ENCODE measurements around the gene FGF7.
A peak's percentile ranks its signal among the peaks of the same experiment; 100 is the strongest.
"Not testable (repeated sequence)": the region's sequence is repeated elsewhere in the genome, so short reads cannot be mapped to it uniquely, and the experiment has no call there.

Gene FGF7

GRCh38 chr15:49439678-49440395 is 16.8 kb downstream of the FGF7 start:
- no peak for DNase-seq

GRCh38 chr15:49441356-49441755 is 18.3 kb downstream of the FGF7 start:
- no peak for DNase-seq

- no peak for DNase-seq
Measured at GRCh38 chr15:49441816-49442215, 18.8 kb downstream of the FGF7 start.

DNA sequence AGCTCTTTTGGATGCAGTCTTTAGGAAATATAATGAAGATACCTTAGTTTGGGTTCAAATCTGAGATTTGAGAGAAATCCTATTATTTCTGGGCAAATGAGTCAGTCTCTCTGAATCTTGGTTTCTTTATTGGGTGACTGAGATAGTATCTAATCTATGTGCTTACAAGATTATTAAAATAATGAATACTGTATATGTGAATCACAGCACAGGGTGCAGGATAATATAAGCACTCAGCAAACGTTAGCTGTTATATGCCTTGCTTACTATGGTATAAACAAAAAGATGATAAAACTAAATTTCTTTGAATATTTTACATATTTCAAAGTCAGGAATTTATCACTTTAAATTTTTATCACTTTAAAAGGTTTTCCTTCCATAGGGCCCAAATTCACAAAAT is 29.6 kb downstream of the FGF7 start:
- DNase-seq, result no peak

DNA sequence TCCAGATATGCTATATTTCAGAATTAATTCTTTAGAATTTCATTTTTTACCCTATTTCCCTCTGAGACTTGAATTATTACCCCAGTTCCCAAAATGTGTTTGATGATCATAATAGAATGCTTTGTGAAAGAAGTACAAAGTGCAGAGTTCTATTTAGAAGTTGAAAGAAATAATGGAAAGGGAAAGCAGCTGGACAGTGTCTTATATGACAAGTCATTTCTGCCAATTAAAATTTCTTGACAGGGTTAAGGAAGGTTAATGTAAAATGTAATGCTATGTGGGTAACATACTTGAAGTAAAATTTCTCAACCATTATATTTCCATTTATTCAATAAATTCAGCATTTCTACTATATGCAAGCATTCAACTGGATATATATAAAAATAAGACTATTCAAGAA is 33.1 kb downstream of the FGF7 start:
- DNase-seq, result no peak

DNA sequence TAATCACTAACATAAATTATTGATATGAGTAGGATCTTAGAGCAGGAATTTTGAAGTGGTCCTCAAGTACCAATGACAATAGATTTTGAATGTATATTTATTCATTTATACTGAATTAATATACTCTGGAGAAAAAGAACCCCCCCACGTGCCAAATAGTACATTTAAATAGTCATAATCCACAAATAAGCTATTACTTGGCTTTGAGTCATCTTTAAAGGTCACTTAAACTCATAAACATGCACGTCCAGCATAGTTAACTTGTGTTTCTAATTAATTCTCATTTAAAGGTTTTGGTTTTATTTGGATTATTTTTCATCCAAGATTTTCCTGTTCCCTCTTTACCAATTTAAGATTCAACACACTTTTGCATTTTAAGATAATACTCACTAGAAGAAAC is 35.1 kb downstream of the FGF7 start:
- DNase-seq, result no peak

GRCh38 chr15:49460411-49460941 is 37.4 kb downstream of the FGF7 start:
- DNase-seq, result no peak

- no peak for DNase-seq
Measured at GRCh38 chr15:49462232-49462844, 39.3 kb downstream of the FGF7 start.

- DNase-seq, result no peak
Measured at GRCh38 chr15:49464522-49464921, 41.5 kb downstream of the FGF7 start.

- DNase-seq, result no peak
Measured at GRCh38 chr15:49466119-49466518, 43.1 kb downstream of the FGF7 start.

DNA sequence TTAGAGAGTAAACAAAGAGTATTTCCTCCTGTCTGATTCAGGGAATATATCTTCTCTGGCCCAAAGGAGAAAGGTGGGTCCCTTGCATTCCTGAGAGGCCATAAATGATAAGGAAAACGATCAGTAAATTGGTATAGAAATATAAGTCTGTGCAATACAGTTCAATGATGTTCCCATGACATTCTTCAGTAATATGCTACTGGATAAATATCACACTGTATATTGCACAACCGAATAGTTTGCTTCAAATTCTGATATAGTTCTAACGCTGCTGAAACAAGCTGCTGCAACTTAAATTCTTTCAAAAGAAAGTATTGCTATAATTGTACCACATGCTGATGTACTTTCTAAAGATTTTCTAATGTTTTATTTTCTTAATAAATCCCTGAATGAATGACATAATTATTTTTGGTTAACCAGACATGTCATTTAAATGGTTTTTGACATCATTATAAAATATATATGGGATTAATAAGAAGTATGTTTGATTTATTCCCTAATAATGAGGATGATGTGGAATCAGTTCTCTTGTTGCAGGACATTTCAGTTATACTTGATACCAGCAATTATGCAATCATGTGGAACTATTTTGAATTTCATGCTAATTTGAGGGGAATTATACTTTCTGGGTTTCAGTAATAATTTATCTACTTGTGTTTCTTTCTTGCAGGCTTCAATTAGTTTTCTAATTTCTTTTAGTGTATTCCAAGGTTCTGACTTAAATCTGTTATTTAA is 44.9 kb downstream of the FGF7 start:
- no peak for DNase-seq

DNA sequence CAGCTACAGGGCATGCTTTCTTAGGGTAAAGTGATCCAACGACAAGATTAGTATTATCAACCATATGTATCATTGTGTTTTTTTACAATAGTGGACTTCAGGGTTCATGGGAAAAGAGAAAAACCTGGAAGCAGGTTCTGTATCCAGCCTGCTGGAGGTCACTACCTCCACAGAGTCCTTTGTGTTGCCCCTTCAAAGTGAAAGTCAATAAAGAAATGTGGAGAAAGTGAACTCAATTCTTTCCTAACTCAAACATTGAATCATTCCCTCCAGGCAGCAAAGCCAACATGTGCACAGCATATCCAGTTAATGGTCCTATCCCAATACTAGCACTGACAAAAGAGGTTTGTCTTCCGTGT is 45.4 kb downstream of the FGF7 start:
- no peak for DNase-seq

GRCh38 chr15:49471248-49471647 is 48.2 kb downstream of the FGF7 start:
- DNase-seq, result peak; percentile 19

DNA sequence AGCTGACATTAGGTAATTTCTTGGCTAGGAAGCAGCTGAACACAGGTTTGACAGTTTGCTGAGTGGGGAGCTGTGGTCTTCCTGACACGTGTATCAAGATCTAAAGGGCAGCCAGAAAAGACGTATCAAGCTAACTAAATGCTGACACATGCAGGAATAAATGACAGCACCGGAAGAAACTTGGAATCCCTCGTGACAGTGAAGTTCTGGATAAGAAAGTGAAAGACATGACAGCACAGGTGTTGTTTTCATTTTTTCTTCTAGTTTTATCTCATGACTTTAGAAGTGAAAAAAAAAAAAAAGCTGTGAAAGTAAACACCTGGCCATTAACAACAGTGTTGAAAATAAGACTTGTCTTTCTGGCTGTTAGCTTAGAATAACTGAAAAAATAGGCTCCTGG is 48.7 kb downstream of the FGF7 start:
- DNase-seq, result no peak

- DNase-seq, result no peak
Measured at GRCh38 chr15:49472338-49472737, 49.3 kb downstream of the FGF7 start.

DNA sequence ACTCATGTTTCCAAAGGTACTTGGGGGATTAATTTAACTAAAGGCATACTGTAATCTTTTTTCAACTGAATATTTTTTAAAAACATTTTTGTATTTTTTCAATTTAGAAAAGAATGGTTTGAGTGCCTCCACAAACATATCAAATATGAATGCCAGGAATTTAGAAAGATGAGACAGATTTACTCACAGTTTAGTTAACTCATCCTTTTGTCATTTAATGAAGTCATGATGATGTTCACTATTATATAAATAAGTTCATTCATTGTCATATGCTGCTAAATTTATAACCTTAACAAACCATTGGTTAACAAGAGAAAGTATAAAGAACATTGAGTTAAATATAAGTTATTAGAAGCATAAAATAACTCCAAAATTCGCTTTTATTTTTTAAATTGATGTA is 50.0 kb downstream of the FGF7 start:
- no peak for DNase-seq

GRCh38 chr15:49478021-49478420 is 55.0 kb downstream of the FGF7 start:
- DNase-seq, result not testable (repeated sequence)

- DNase-seq, result not testable (repeated sequence)
Measured at GRCh38 chr15:49478982-49479381, 55.9 kb downstream of the FGF7 start.

GRCh38 chr15:49485401-49485800 is 62.4 kb downstream of the FGF7 start:
- not testable (repeated sequence) for DNase-seq

DNA sequence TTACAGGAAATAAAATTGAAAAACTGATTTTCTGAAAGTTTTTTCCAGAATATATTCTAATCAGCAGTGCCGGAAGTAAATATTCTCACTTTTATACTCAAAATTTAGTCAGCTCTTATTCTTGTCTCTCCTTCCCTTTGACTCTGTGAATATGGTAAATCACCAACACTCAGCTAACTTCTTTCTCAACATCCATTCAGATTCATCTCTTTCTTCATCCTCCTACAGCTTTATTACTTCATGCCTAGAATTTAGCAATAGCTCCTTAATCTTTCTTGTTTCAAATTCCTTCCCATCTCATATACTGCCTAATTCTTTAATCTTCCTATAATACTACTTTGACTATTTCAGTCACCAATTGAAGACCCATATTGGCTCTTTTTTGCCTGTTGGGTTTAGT is 67.9 kb downstream of the FGF7 start:
- DNase-seq, result no peak

DNA sequence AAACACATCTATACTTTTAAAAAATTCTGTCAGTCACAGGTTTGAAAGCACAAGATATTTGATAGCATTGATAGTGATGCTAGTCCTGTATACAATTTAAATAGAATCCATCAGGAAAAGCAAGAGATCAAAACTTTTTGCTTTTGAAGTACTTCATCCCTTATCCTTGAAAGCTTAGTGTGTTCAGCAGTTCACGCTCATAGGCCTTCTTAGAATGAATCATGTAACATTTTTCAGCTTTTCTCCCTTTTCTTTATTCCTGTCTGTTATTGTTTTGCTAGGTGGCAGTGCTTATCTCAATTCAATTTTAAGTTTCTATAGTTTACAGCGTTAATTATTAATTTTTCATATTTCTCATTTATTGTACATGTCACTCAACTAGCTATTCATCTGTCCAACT is 69.1 kb downstream of the FGF7 start:
- DNase-seq, result no peak

- DNase-seq, result no peak
Measured at GRCh38 chr15:49492830-49493229, 69.8 kb downstream of the FGF7 start.

GRCh38 chr15:49494842-49495241 is 71.8 kb downstream of the FGF7 start:
- DNase-seq, result no peak
